SK-N-SH treated with all-trans-retinoic acid at 6 μM for 48 hours (cell line): ENCODE measurements around the gene PTPDC1.

ENCODE experiments used
- ATAC-seq: fragments of 200-7000 bp; cut with Tn5 transposase; 3 replicates; pipeline ENCODE4 v1.9.1; 2020; ENCODE audit warnings: mild to moderate bottlenecking, moderate library complexity
- ARNTL ChIP-seq: fragments of 450-650 bp; formaldehyde crosslinking; IDR thresholded peaks from 2 replicates; pipeline ENCODE4 v1.5.0; 2020; ENCODE audit warnings: low read depth, mild to moderate bottlenecking, moderate library complexity, borderline replicate concordance
- BACH2 ChIP-seq: fragments of 250-450 bp; sonication (Bioruptor Pico); IDR thresholded peaks from 2 replicates; pipeline ENCODE4 v1.9.0; 2021; ENCODE audit warnings: mild to moderate bottlenecking, borderline replicate concordance
- CREB5 ChIP-seq: fragments of 250-450 bp; sonication (Bioruptor Pico); IDR thresholded peaks from 2 replicates; pipeline ENCODE4 v1.5.1; 2020; ENCODE audit warnings: low read depth, mild to moderate bottlenecking, moderate library complexity
- CSDC2 ChIP-seq: fragments of 250-450 bp; sonication (Bioruptor Pico); IDR thresholded peaks from 2 replicates; pipeline ENCODE4 v1.5.0; 2020; ENCODE audit warnings: mild to moderate bottlenecking, moderate library complexity
- GLIS3 ChIP-seq: fragments of 250-450 bp; sonication (Bioruptor Pico); IDR thresholded peaks from 2 replicates; pipeline ENCODE4 v1.5.0; 2020; ENCODE audit warnings: mild to moderate bottlenecking, moderate library complexity
- ISL1 ChIP-seq: fragments of 250-450 bp; sonication (Bioruptor Pico); IDR thresholded peaks from 2 replicates; pipeline ENCODE4 v2.1.2; 2022; ENCODE audit warnings: mild to moderate bottlenecking, moderate library complexity
- OSR1 ChIP-seq: fragments of 250-450 bp; sonication (Bioruptor Pico); IDR thresholded peaks from 2 replicates; pipeline ENCODE4 v1.8.0; 2022; ENCODE audit warnings: moderate library complexity, mild to moderate bottlenecking, inconsistent platforms
- PPARA ChIP-seq: fragments of 250-450 bp; sonication (Bioruptor Pico); IDR thresholded peaks from 2 replicates; pipeline ENCODE4 v1.5.0; 2020; ENCODE audit warnings: mild to moderate bottlenecking, borderline replicate concordance
- RARB ChIP-seq: fragments of 250-450 bp; sonication (Bioruptor Pico); IDR thresholded peaks from 2 replicates; pipeline ENCODE4 v1.8.0; 2021; ENCODE audit warnings: mild to moderate bottlenecking, moderate library complexity
- TCF4 ChIP-seq: fragments of 250-450 bp; sonication (Bioruptor Pico); IDR thresholded peaks from 2 replicates; pipeline ENCODE4 v1.8.0; 2021; ENCODE audit warnings: mild to moderate bottlenecking, moderate library complexity, borderline replicate concordance
- TOX ChIP-seq: fragments of 250-450 bp; sonication (Bioruptor Pico); IDR thresholded peaks from 2 replicates; pipeline ENCODE4 v1.8.0; 2021; ENCODE audit warnings: mild to moderate bottlenecking, moderate library complexity, borderline replicate concordance
- ZC3H10 ChIP-seq: fragments of 250-450 bp; sonication (Bioruptor Pico); IDR thresholded peaks from 2 replicates; pipeline ENCODE4 v1.5.1; 2021; ENCODE audit warnings: mild to moderate bottlenecking, moderate library complexity
- ZFP3 ChIP-seq: fragments of 250-450 bp; sonication (Bioruptor Pico); IDR thresholded peaks from 2 replicates; pipeline ENCODE4 v1.5.0; 2020; ENCODE audit warnings: mild to moderate bottlenecking, moderate library complexity
- ZFP30 ChIP-seq: fragments of 450-650 bp; formaldehyde crosslinking; IDR thresholded peaks from 2 replicates; pipeline ENCODE4 v1.5.0; 2022; ENCODE audit warnings: mild to moderate bottlenecking, moderate library complexity
- ZNF565 ChIP-seq: fragments of 450-650 bp; formaldehyde crosslinking; conservative IDR thresholded peaks from 2 replicates; pipeline ENCODE4 v1.5.0; 2020; ENCODE audit warnings: low read depth, mild to moderate bottlenecking, moderate library complexity
- ZNF8 ChIP-seq: fragments of 450-650 bp; formaldehyde crosslinking; IDR thresholded peaks from 2 replicates; pipeline ENCODE4 v1.5.0; 2020; ENCODE audit warnings: mild to moderate bottlenecking, moderate library complexity
- TF ChIP-seq, protein P1 (sequence below): fragments of 250-450 bp; sonication (Bioruptor Pico); IDR thresholded peaks from 2 replicates; pipeline ENCODE4 v1.5.1; 2021; ENCODE audit warnings: mild to moderate bottlenecking, moderate library complexity
- TF ChIP-seq, protein P2 (sequence below): fragments of 250-450 bp; sonication (Bioruptor Pico); IDR thresholded peaks from 2 replicates; pipeline ENCODE4 v1.8.0; 2021; ENCODE audit warnings: low read depth, mild to moderate bottlenecking, moderate library complexity, borderline replicate concordance

PTPDC1 gene

GRCh38 chr9:94145640-94146039 is 61.4 kb downstream of the PTPDC1 start:
- TF ChIP-seq GLIS3 (no peak), OSR1 (CRISPR knock-in tag) (no peak), ARNTL (no peak)
- TF ChIP-seq, all 23 proteins: peak for 0
- ATAC-seq: no peak

- TF ChIP-seq ZFP3 (CRISPR knock-in tag) (no peak), ZC3H10 (CRISPR knock-in tag) (no peak), CREB5 (CRISPR knock-in tag) (no peak), ARNTL (no peak)
Observed at GRCh38 chr9:94147776-94148175, 63.5 kb downstream of the PTPDC1 start.

GRCh38 chr9:94148419-94148818 is 64.2 kb downstream of the PTPDC1 start:
- no peak for ATAC-seq
- TF ChIP-seq, protein P1, sequence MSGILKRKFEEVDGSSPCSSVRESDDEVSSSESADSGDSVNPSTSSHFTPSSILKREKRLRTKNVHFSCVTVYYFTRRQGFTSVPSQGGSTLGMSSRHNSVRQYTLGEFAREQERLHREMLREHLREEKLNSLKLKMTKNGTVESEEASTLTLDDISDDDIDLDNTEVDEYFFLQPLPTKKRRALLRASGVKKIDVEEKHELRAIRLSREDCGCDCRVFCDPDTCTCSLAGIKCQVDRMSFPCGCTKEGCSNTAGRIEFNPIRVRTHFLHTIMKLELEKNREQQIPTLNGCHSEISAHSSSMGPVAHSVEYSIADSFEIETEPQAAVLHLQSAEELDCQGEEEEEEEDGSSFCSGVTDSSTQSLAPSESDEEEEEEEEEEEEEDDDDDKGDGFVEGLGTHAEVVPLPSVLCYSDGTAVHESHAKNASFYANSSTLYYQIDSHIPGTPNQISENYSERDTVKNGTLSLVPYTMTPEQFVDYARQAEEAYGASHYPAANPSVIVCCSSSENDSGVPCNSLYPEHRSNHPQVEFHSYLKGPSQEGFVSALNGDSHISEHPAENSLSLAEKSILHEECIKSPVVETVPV (CRISPR knock-in tag): no peak

More at GRCh38 chr9:94147776-94148175, 63.5 kb downstream of the PTPDC1 start:
- no peak for ATAC-seq

DNA sequence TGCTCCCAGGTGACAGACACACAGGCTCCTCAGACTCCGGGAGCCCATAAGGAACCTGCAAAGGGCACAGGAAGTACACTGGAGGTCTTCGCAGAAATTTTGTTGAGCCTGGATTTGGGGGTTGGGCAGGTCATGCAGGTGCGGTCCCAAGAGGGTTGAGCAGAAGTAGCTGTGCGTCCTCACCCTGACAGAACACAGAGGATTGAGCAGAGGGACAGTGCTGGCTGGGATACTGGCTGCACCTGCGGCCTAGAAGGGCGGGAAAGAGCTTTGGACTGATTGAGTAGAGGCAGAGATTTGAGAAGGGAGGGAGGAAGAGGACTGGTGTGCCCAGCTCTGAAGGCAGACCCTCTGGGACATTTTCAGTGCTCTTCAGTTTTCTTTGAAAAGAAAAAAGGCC is 65.4 kb downstream of the PTPDC1 start:
- no peak for ATAC-seq

GRCh38 chr9:94150279-94150828 is 66.1 kb downstream of the PTPDC1 start:
- TF ChIP-seq GLIS3 (no peak), ZFP3 (CRISPR knock-in tag) (no peak), CREB5 (CRISPR knock-in tag) (no peak), TCF4 (CRISPR knock-in tag) (no peak), ZNF8 (CRISPR knock-in tag) (no peak), ZC3H10 (CRISPR knock-in tag) (no peak), ISL1 (no peak), OSR1 (CRISPR knock-in tag) (no peak), RARB (CRISPR knock-in tag) (no peak), CSDC2 (CRISPR knock-in tag) (no peak), ZNF565 (CRISPR knock-in tag) (no peak)
- TF ChIP-seq, all 23 proteins: peak for 0
- ATAC-seq: no peak; the same call in 2 of the 3 replicates

More for the DNA sequence above, 65.4 kb downstream of the PTPDC1 start:
- TF ChIP-seq TCF4 (CRISPR knock-in tag): no peak
- no peak for TF ChIP-seq TOX (CRISPR knock-in tag)
- TF ChIP-seq OSR1 (CRISPR knock-in tag): no peak
- no peak for TF ChIP-seq BACH2 (CRISPR knock-in tag)
- TF ChIP-seq CREB5 (CRISPR knock-in tag): no peak
- no peak for TF ChIP-seq ZNF565 (CRISPR knock-in tag)
- TF ChIP-seq ZFP30 (CRISPR knock-in tag): no peak
- TF ChIP-seq, protein P1 (CRISPR knock-in tag): no peak
- no peak for TF ChIP-seq PPARA (CRISPR knock-in tag)
- TF ChIP-seq ISL1: no peak
- no peak for TF ChIP-seq RARB (CRISPR knock-in tag)
- TF ChIP-seq CSDC2 (CRISPR knock-in tag): no peak
- no peak for TF ChIP-seq GLIS3
- TF ChIP-seq, protein P2, sequence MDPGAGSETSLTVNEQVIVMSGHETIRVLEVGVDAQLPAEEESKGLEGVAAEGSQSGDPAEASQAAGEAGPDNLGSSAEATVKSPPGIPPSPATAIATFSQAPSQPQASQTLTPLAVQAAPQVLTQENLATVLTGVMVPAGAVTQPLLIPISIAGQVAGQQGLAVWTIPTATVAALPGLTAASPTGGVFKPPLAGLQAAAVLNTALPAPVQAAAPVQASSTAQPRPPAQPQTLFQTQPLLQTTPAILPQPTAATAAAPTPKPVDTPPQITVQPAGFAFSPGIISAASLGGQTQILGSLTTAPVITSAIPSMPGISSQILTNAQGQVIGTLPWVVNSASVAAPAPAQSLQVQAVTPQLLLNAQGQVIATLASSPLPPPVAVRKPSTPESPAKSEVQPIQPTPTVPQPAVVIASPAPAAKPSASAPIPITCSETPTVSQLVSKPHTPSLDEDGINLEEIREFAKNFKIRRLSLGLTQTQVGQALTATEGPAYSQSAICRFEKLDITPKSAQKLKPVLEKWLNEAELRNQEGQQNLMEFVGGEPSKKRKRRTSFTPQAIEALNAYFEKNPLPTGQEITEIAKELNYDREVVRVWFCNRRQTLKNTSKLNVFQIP (CRISPR knock-in tag): no peak
